ENCODE results near the gene TCP11L2. TPM values are rescaled to one million over a fixed set of nuclear protein-coding genes. Genes with fewer than 3 reads are reported as not detected.

TCP11L2 gene
- total RNA-seq, 1 experiment from 2014 or later: 6.1 TPM

GRCh38 chr12:106280106-106280505, 22.4 kb upstream of the TCP11L2 start:
- H2AFZ ChIP-seq (ENCODE audit: low read length): no peak overlapping the region
- no peak overlapping the region for H2AK5ac ChIP-seq (ENCODE audit: insufficient read length, low read length)
- no peak overlapping the region for H2BK15ac ChIP-seq (ENCODE audit: low read depth, low read length)
- no peak overlapping the region for H3K23ac ChIP-seq (ENCODE audit: insufficient read length, low read depth, low read length)
- WGBS (ENCODE audit: extremely low coverage, insufficient read length, low lambda C conversion rate): no CpG with 5 or more reads among the region's 4 CpGs
- DNase-seq: no peak
- no peaks in the 10 kb centered on the region for H3K79me1 ChIP-seq (ENCODE audit: insufficient read depth, low read depth, low read length, poor library complexity, severe bottlenecking)
- no peaks in the 10 kb centered on the region for H3K9me3 ChIP-seq (ENCODE audit: control insufficient read depth, low read depth, low read length)
- H3K14ac ChIP-seq (ENCODE audit: insufficient read depth, low read length): no peak overlapping the region
- H3K4me3 Mint-ChIP-seq: no peak overlapping the region
- H3K79me2 ChIP-seq (ENCODE audit: insufficient read depth, low read length): no peaks in the 10 kb centered on the region
- H2BK20ac ChIP-seq (ENCODE audit: low read depth, low read length, poor library complexity, severe bottlenecking): no peak overlapping the region
- H3T11ph ChIP-seq (ENCODE audit: low read length): no peak overlapping the region
- no peaks in the 10 kb centered on the region for H3K4me1 ChIP-seq (ENCODE audit: insufficient read depth, low read length)
- peaks cover 2 to 4% of the 10 kb centered on the region in 2 experiments; a peak in 2 of 4 replicates for H3K4me1 Mint-ChIP-seq
- no peaks in the 10 kb centered on the region for H3K9me3 Mint-ChIP-seq
- H4K8ac ChIP-seq (replicated peaks; ENCODE audit: insufficient read length, low read depth, low read length): no peak overlapping the region
- no peak overlapping the region for H4K5ac ChIP-seq (ENCODE audit: insufficient read length, low read depth, low read length)
- H3K27me3 ChIP-seq (ENCODE audit: insufficient read depth, low read length): no peaks in the 10 kb centered on the region
- no peak overlapping the region for H3K4me2 ChIP-seq (ENCODE audit: insufficient read depth, insufficient read length, low read length)
- TF ChIP-seq CTCF (conservative IDR thresholded peaks at IDR 0.05): no peak
- no peak overlapping the region for H3K27ac ChIP-seq (ENCODE audit: insufficient read length, low read depth, low read length)
- H2BK120ac ChIP-seq (ENCODE audit: low read depth, low read length, poor library complexity, severe bottlenecking): no peak overlapping the region
- no peaks in the 10 kb centered on the region for H4K20me1 ChIP-seq (ENCODE audit: control insufficient read depth, insufficient read depth, insufficient read length)
- no peak overlapping the region for H3K56ac ChIP-seq (ENCODE audit: insufficient read length, low read depth, low read length)
- no peak overlapping the region for H2BK5ac ChIP-seq (ENCODE audit: insufficient read length, low read length)
- no peak overlapping the region for H3K9ac ChIP-seq (ENCODE audit: extremely low read depth, insufficient read length, low read length)
- no peaks in the 10 kb centered on the region for H3K36me3 Mint-ChIP-seq (ENCODE audit: insufficient read depth in 1 of 3, low read depth in 3 of 3)
- no peak overlapping the region for H3K4ac ChIP-seq (ENCODE audit: low read depth, low read length)
- no peak overlapping the region for H3K27ac Mint-ChIP-seq
- H4K91ac ChIP-seq (ENCODE audit: insufficient read length, low read depth, low read length): no peak overlapping the region
- H3K23me2 ChIP-seq (ENCODE audit: insufficient read length, low read depth, low read length, poor library complexity, severe bottlenecking): no peaks in the 10 kb centered on the region
- H2BK12ac ChIP-seq (ENCODE audit: insufficient read length, low read depth, low read length): no peak overlapping the region
- H3K27me3 Mint-ChIP-seq (ENCODE audit: low read depth): no peaks in the 10 kb centered on the region; the same call in 1 of the 2 replicates
- no peak overlapping the region for H3K18ac ChIP-seq (ENCODE audit: insufficient read length, low read depth, low read length)
